T-helper 22 cell (primary cell): ENCODE measurements around the gene PROX1.

Source experiments
- DNase-seq: peaks from one replicate; pipeline ENCODE4 v3.0.0-alpha.2; 2020; ENCODE audit warnings: low read depth

Gene PROX1

DNA sequence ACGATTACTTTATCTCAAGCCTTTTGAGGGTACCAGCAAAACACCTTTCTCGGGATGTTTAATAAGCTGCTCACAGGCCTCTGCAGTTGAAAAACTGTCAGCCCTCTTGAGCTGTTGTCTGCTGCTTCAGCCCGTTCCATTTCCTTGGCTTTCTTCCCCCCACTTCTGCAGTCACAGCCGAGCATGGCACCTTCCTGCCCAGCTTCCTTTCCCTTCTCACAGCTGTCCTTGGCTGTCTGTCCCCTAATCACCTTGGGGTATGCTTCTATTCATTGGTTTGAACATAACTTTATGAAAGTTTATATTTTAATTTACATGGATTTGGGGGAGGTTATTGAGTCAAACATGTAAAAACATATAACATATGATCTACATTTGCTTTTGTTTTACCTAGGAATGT, 6.9 kb upstream of the PROX1 start:
- no peak for DNase-seq

DNA sequence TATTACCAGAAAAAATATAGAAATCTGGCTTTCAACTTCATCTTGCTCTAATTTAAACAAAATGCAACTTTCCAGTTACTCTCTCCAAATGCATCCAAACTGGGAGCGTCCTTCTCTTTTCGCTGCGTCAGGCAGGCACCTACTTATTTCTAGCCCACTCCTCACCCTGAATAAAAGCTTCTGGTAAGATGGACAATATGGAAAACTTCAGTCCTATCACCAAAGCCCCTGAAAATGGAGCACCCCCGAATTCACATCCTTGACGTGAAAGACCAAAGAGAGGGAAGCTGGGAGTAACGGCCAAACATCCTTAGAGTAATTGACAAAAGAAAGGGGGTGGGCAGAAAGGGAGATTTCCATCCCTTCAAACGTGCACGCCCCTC, 5.5 kb upstream of the PROX1 start:
- DNase-seq, result no peak

DNA sequence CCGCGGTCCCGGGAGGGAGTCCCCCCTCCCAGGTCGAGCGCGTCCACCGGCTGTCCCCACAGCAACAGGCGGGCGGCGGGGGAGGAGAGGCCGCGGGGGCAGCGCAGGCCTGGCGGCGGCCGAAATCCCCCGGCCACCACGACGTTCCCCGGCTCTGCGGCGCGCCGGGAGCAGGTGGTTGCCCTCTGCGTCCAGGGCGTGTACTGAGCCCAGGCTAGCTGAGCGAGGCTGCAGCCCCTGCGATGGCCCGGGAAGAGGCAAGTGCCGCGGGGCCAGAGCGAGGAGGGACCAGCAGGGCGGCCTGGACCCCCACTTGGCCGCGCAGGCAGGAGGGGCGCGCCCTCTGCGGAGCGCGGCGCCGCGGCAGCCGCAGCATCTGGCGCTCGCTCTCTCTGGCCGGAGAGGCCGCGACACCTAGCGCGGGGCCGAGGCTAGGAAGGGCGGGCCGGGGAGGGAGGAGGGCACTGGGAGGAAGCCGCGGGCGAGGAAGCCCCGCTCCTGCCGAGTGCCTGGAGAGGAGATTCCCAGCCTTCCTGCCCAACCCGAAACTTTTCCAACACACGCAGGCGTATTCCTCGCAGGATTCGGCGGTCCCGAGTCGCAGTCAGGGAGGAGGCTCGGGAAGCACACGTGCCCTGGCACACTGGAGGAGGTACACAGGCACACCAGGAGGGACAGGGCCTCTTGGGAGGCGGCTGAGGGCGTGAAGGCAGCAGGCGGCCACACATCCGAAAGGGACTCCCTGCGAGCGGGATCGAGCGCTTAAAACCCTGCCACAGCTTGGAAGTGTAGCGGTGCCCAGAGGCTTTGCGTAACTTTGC, 4.9 kb upstream of the PROX1 start:
- no peak for DNase-seq

DNA sequence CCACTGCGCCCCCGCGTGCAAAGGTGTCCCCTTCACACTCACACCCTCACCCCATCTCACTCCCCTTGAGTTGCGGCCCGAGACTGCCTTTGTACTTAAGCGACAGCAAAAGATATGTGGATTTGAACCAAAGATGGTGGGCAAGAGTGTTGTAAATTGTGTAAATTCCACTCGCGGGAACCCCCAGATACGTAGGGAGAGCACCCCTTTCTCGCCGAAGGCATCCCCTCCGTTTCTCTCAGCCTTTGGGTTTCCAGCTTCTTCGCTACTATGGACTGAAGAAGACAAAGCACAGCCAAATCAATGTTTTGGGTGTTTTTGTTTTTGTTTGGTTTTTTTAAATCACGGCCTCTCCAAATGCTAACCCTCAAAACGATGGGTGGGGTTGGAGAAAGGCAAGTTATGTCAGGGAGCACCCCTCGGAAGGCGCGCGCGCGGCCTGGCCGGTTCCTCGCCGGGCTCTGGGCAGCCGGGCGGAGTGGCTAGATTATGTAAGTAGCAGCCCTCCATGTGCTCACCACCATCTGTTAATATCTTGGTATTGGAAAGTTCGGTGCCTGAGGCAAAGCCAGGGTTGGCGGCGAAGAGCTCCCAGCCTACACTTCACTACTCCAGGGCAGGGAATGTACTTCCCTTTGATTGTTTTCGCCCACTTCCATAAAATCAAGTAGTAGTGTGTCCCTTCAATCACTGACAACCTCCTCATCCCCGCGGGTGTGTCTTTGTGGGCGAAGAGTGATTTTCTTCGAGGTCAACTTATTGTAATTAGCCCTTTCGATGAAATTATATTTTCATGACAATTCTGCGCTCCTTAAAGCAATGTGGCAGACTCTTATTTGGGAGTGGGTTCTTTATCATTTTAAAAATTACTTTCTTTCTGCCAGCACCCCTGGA, 4.0 kb upstream of the PROX1 start:
- no peak for DNase-seq

DNA sequence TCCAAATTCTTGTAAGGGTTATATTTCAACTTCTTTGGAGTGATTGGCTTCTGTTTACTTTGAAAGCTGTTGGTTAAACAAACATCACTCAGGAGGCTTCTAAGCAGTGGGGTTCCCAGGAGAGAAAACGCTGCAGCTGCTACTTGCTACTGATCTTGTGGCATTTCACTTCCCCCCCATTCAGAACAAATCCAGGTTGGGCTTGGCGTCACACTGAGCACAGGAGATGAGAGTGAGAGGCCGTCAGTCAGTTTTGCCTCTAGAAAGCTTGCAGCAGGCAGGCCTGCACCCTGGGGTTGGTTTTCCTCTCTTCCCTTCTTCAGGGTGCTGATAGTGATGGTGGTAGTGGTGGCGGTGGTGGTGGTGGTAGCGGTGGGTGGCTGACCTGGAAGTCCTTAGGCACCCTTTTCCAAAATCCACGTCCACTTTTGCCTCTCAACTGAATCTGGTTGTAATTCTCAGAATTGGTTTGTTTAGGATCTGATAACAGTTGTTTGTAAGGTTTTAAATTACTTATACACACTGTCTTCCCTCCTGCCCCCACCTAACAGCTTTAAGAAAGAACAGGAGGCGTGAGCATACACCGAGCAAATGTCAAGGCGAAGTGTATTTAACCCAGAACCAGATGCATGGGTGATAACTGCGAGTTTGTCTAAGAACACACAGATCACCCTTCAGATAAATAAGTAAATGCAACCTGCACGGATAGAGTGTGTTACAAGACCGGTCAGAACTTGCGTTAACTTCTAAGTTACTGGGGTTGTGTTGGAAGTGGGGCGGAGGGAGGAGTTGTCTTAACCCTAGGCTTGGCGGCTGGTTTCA, 3.2 kb upstream of the PROX1 start:
- no peak for DNase-seq

DNA sequence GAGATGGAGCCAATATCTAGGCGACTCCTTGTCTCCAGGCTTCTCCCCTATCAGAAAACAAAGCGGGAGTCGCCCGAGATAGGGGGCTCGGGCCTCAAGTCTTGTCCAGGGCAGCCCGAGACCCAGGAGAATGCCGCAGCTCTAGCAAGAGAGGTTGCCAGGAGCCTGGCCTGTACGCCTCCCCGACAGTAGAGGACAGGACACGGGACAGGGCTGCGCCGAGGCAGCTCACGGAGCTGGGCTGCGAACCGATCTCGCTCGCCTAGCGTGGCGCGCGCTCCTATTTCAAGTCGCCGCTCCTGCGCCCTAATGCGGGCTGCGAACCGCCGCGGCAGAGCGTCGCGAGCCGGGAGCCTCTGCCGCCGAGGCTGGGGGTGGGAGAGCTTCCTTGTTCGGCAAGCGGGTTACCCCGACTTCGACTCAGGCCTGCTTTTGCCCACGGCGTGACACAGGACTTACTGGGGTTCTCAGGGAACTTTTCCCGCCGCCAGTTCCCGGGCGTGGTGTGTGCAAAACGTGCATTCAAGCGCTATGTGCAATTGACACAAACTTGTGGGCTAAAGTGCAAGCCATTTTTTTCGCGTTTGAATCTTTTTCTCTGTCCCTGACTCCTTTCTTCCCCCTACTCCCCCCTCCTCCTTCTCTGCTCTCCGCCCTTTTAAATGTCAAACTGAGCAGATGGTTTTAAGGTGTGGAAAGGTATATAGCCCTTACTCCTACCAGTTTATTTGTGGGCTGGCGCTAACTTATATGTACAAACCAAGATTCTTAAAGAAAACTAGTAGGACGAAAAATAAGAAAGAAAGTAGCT, 2.4 kb upstream of the PROX1 start:
- no peak for DNase-seq

DNA sequence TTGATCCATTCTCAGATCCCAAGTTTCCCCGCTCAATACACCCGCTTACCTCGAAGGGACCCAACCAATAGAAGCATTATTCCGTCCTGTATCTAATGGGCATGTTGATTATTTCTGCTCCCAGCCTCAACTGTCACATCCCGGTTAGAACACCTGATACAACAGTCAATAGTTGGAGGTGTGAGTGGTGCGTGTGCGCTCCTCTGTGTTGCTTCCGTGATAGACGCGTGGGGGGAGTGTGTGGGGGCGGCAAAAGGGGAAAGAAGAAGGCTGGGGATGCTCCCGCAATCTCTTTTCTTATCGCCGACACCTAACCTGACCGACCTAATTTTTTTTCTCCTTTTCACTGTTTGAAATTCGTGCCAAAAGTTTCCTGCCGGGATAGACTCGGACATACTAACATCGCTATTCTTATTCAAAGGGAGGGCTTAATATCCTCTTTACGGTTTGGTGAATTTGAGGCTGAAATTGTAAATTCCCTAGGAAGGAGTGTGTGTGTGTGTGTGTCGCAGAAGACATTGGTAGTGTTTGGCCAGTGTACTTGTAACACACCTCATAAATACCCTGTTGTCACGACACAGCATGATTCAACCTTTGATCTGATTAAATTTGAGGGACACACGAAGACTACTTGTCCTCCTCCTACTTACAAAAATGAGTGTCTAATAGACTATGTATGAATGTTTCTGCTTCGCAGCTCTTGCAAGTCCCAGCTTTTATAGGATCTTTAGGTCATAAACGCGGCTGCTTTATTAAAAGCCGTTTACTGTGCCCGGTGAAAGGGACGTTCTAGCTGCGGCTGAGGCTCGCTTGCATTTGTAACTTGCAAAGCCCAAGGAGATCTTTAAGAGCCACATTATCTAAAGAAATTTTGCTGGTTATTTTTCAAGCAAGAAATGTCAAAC, 1.5 kb upstream of the PROX1 start:
- no peak for DNase-seq

DNA sequence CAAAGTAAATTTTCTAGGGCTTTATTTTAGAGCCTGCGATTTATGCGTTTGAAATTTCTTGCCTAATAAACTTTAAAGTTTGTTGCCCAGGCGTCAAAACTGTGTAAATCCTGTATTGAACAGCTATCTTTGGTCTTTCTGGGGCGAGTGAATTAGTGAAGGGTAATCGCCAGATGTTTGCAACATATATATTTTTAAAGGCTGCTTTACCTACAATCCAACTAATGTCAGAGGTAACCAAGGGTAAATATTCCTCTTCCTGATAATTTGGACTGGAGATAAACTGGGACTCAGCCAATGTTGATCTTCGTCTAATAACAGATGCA, 885 bp upstream of the PROX1 start:
- DNase-seq, result no peak

DNA sequence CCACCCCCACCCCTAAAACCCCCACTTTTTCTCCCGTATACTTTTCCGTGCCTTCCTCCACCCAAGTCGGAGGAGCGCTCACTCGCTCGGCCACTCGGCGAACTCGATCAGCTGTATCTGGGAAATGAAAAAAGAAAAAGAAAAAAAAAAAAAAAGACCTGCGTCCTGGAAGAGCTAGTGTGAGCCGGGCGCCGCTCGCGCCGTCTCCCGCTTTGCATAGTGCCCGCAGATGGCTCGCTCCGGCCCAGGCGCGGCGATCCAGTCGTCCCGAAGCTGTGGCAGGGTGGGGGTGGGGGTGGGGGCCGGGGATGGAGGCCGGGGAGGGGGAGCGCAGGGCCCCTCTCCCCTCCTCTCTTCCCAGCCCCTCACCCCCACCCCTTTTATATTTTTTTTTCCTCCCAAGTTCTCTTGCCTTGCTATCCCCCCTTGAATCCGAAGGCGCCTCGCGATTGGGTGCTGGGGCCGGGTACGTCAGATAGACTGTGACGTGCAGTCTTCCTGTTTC, 299 bp upstream of the PROX1 start:
- DNase-seq, result no peak

DNA sequence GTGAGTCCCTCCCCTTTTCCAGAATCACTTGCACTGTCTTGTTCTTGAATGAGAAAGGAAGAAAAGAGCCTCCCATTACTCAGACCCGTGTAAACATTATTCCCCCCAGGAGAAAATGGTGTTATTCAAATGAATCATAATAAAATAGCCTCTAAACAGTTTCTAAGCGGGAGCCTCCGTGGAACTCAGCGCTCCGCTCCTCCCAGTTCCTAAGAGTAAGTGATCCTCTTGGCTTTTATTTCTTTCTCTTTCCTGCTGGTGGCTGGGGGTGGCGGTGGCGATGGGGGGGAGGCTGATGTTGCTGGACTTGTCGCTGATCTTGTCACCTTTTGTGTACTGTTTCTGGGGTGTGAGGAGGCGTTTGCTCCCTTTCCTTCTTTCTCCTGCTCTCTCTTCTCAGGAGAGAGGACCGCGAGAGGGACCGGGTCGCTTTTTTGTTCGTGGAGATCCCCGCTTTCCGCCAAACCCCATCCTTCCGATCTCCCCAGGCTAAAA, 781 bp downstream of the PROX1 start:
- no peak for DNase-seq

DNA sequence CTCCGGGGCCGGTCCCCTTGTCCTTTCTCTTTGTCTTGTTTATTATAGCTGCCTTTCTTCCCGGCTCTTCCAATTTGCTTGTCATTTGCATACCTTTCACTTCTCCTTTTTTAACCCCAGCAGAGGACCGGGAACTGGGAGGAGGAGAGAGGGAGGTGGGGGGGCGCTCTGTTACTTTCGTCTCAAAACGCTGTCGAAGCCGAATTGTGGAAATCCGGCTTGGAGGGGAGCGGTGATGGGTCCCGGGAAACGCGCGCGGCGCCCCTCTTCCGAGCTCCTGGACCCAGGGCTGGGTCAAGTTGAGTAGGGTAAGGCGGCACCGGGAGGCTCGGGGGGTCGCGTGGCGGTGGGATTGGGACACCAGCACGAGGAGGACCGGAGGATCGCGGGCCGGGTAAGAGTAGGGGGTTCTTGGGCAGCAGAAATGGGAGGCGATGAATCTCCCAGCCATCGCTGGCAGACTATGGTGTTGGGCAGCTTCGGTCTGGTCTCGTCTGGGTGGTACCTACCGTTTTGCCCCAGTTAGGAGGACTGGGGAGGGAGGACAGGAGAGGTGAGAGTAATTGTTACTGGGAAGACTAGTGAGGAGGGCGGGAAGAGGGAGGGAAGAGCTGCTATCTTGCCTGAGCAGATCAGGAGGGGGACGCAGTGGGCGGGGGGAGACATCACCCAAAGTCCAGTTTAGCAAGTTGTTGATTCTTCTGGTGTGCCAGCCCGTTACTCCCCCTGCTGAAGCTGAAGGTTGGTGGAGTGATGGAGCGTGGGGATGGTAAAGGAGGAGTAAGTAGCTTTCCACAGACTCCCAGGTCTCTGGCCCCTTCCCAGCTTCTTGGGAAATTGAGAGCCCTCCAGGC, 1.5 kb downstream of the PROX1 start:
- DNase-seq, result no peak

DNA sequence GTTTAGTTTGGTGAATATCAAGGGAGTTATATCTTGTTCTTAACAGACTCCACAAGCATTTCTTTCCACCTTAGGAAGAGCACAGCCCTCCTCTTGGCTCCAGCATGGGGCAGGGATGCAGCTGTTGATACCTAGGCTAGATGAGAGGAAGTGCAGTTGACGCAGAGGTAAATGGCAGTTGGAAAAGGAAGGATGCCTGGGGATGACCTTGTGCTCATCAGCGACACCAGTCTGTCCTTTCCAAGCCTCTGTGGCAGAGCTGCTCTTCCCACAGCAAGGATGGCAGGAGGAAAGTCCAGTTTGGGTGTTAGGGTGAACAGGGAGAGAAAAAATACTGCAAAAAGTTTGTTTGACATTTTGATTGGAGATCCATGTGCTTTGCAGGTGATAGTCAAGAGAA, 6.2 kb downstream of the PROX1 start:
- no peak for DNase-seq

DNA sequence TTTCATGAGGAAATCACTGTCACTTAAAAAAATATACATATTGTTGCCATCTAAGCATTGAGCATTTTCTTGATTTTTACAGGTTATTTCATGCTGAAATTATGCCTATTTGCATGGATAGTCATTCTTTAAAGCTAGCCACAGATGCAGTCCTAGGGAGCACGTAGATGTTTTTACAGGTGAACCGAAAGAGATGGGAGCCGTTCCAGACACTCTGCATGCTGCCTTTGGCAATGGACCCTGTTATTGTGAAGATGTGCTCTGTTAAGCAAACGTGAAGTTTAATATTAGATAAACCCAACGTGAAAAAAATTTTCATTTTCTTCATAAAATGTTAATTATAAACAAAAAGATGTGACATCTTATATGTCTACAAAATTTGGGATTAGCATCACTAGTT, 7.1 kb downstream of the PROX1 start:
- no peak for DNase-seq

DNA sequence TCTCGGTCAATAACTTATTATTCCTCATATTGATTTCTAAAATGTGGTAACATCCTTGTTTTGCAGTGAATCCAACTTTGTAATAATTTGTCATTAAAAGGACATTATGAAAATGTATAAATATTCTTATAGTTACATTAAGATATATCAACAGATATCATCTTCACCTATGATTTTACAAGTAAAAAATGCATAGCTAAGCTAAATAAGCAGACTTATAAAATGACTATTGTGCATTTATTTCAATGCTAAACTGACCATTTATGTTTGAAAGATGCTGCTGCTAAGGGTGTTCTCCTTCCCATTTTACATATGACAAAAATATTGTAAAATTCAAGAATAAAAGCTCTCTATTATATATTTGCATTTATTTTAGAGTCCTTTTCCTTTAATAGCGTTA, 7.8 kb downstream of the PROX1 start:
- DNase-seq, result no peak

DNA sequence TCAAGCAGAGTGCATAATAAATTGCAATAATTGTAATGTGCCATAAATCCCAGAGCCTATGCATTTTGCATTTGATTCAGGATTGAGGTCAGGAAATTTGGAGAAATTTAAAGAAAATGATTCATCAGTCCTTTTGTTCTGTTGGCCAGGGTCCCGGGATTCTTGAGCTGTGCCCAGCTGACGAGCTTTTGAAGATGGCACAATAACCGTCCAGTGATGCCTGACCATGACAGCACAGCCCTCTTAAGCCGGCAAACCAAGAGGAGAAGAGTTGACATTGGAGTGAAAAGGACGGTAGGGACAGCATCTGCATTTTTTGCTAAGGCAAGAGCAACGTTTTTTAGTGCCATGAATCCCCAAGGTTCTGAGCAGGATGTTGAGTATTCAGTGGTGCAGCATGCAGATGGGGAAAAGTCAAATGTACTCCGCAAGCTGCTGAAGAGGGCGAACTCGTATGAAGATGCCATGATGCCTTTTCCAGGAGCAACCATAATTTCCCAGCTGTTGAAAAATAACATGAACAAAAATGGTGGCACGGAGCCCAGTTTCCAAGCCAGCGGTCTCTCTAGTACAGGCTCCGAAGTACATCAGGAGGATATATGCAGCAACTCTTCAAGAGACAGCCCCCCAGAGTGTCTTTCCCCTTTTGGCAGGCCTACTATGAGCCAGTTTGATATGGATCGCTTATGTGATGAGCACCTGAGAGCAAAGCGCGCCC, 8.7 kb downstream of the PROX1 start:
- no peak for DNase-seq

DNA sequence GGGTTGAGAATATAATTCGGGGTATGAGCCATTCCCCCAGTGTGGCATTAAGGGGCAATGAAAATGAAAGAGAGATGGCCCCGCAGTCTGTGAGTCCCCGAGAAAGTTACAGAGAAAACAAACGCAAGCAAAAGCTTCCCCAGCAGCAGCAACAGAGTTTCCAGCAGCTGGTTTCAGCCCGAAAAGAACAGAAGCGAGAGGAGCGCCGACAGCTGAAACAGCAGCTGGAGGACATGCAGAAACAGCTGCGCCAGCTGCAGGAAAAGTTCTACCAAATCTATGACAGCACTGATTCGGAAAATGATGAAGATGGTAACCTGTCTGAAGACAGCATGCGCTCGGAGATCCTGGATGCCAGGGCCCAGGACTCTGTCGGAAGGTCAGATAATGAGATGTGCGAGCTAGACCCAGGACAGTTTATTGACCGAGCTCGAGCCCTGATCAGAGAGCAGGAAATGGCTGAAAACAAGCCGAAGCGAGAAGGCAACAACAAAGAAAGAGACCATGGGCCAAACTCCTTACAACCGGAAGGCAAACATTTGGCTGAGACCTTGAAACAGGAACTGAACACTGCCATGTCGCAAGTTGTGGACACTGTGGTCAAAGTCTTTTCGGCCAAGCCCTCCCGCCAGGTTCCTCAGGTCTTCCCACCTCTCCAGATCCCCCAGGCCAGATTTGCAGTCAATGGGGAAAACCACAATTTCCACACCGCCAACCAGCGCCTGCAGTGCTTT, 9.4 kb downstream of the PROX1 start:
- no peak for DNase-seq

DNA sequence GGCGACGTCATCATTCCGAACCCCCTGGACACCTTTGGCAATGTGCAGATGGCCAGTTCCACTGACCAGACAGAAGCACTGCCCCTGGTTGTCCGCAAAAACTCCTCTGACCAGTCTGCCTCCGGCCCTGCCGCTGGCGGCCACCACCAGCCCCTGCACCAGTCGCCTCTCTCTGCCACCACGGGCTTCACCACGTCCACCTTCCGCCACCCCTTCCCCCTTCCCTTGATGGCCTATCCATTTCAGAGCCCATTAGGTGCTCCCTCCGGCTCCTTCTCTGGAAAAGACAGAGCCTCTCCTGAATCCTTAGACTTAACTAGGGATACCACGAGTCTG, 10.0 kb downstream of the PROX1 start:
- no peak for DNase-seq

DNA sequence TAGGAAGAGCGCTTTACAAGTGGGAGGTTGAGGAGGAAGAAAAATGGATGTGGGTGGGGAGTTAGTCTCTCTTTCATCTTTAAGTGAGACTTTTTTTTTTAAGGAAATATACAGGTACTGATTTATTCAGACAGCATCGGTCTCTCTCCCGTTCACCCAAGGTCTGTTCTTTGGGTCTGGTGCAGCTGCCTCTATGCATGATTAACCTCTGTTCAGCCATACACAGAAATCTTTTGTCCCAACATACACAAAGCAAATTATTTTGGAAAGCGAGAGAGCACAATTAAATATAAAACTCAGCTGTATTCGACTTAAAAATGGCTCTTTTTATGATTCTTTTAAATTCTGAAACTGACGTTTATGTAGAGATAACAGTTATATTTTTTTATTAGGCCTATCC, 11.0 kb downstream of the PROX1 start:
- no peak for DNase-seq
